ENCODE measurements around the gene TTC17. TPM values are rescaled to one million over a fixed set of nuclear protein-coding genes. Genes with fewer than 3 reads are reported as not detected.

TTC17 gene
- total and polyA plus RNA-seq, 2 of the 8 experiments (the other 6 are each of a cell fraction or from before 2014, with no cell fraction given): 65.1 to 80.1 TPM

GRCh38 chr11:43354311-43354710 is 4.4 kb upstream of the TTC17 start (continued):
- TF ChIP-seq GTF2F1 (IDR thresholded peaks at IDR 0.05; ENCODE audit: borderline replicate concordance, low read depth, low read length) (no peak), CHD7 (IDR thresholded peaks at IDR 0.05; ENCODE audit: insufficient replicate concordance, low read length) (no peak), SIX5 (IDR thresholded peaks at IDR 0.05; ENCODE audit: low read depth, low read length) (no peak), KDM1A (IDR thresholded peaks at IDR 0.05; ENCODE audit: borderline replicate concordance, low read length) (no peak)

Measured in H1 (cell line).